Lung (tissue), 12 donors: ENCODE measurements around the gene KDM4E. TPM values are rescaled to one million over a fixed set of nuclear protein-coding genes. Genes with fewer than 3 reads are reported as not detected.

ENCODE experiments used
- ATAC-seq: fragments of 200-7000 bp; cut with Tn5 transposase; one replicate; pipeline ENCODE4 v1.9.1; 2020; ENCODE audit warnings: moderate number of reproducible peaks; ENCODE audit not compliant: insufficient read depth, low FRiP score
- DNase-seq, 3 donors: peaks; one replicate each; pipeline ENCODE4 v3.0.0-alpha.2; 2013 to 2017
- H3K27ac ChIP-seq, 2 donors: one replicate each; pipeline ENCODE4 v1.5.1; 2013; ENCODE audit warnings: mild to moderate bottlenecking in 2 of 2, moderate library complexity in 2 of 2, control low read depth in 1 of 2, inconsistent platforms in 1 of 2, low read depth in 1 of 2, low read length in 1 of 2
- H3K27me3 ChIP-seq, 3 donors: one replicate each; pipeline ENCODE4 v1.5.1; 2013; ENCODE audit warnings: low read length in 2 of 3; ENCODE audit not compliant: control insufficient read depth in 3 of 3, insufficient read depth in 3 of 3
- H3K36me3 ChIP-seq, 4 donors: one replicate each; pipeline ENCODE4 v1.5.1; 2013; ENCODE audit warnings: low read length in 4 of 4, mild to moderate bottlenecking in 1 of 4, moderate library complexity in 1 of 4; ENCODE audit not compliant: control insufficient read depth in 4 of 4, insufficient read depth in 4 of 4
- H3K4me1 ChIP-seq, 5 donors: one replicate each; pipeline ENCODE4 v1.5.1; 2013; ENCODE audit warnings: low read length in 5 of 5, mild to moderate bottlenecking in 2 of 5, moderate library complexity in 1 of 5; ENCODE audit not compliant: control insufficient read depth in 5 of 5, insufficient read depth in 5 of 5
- H3K4me3 ChIP-seq: one replicate; pipeline ENCODE4 v1.5.1; 2013; ENCODE audit warnings: mild to moderate bottlenecking, control low read depth, moderate library complexity
- H3K9ac ChIP-seq, 2 donors: one replicate each; pipeline ENCODE4 v1.5.1; 2013; ENCODE audit warnings: low read length in 2 of 2, control low read depth in 1 of 2; ENCODE audit not compliant: insufficient read depth in 1 of 2
- H3K9me3 ChIP-seq, 4 donors: one replicate each; pipeline ENCODE4 v1.5.1; 2013; ENCODE audit warnings: low read length in 3 of 4, mild to moderate bottlenecking in 1 of 4, moderate library complexity in 1 of 4; ENCODE audit not compliant: control insufficient read depth in 4 of 4, insufficient read depth in 3 of 4
- WGBS, 2 donors: extraction: QIAGEN DNeasy Blood & Tissue Kit; methylation state at CpG; one replicate each; pipeline ENCODE4 v1.1.7; 2013; 5-methylcytosine and 5-hydroxymethylcytosine counted together
- polyA plus RNA-seq, 2 donors: library from polyadenylated mRNA; stranded (reverse); fragments of 200-250 nt; gene quantifications; one replicate each; pipeline ENCODE4 v1.2.1, GENCODE V29; 2013
- total RNA-seq, 2 donors: library from RNA; depleted of rRNA in 1 of 2; stranded (reverse); fragments of >200 nt in 1 of 2; gene quantifications; one replicate each; pipeline ENCODE4 v1.2.1, GENCODE V29; 2014 to 2021
- TF ChIP-seq, protein P1 (sequence below): IDR thresholded peaks from 2 replicates; pipeline ENCODE4 v1.5.1; 2012; ENCODE audit warnings: mild to moderate bottlenecking; ENCODE audit errors: control extremely low read depth, extremely low read depth
- donor health status: control.
- donor health status: control.
- donor health status: Bipolar disorder and iron deficiency.
- donor health status: healthy.
- donor health status: DM: yes; HTN: yes; CAD: no.

The KDM4E gene
- total and polyA plus RNA-seq, 4 donors = not detected

GRCh38 chr11:95067039-95067840 lies 42.2 kb downstream of the KDM4E start:
- Histone ChIP-seq H3K27me3 (no peaks in the 10 kb centered on the region), H3K4me3 (peak overlapping the region; percentile 92), H3K9ac (peak overlapping the region; percentile 67 to 96), H3K36me3 (no peaks in the 10 kb centered on the region), H3K4me1 (peaks cover 0 to 22% (median 0%) of the 10 kb centered on the region in 5 donors), H3K27ac (peak overlapping the region; percentile 96 to 100), H3K9me3 (no peaks in the 10 kb centered on the region)
- WGBS, 2 donors = 0% methylated on average over 79 to 98 of the region's 98 CpGs
- TF ChIP-seq, protein P1, sequence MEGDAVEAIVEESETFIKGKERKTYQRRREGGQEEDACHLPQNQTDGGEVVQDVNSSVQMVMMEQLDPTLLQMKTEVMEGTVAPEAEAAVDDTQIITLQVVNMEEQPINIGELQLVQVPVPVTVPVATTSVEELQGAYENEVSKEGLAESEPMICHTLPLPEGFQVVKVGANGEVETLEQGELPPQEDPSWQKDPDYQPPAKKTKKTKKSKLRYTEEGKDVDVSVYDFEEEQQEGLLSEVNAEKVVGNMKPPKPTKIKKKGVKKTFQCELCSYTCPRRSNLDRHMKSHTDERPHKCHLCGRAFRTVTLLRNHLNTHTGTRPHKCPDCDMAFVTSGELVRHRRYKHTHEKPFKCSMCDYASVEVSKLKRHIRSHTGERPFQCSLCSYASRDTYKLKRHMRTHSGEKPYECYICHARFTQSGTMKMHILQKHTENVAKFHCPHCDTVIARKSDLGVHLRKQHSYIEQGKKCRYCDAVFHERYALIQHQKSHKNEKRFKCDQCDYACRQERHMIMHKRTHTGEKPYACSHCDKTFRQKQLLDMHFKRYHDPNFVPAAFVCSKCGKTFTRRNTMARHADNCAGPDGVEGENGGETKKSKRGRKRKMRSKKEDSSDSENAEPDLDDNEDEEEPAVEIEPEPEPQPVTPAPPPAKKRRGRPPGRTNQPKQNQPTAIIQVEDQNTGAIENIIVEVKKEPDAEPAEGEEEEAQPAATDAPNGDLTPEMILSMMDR = peak; percentile 45
- ATAC-seq (peak; percentile 79), DNase-seq (peak; percentile 85 to 89 (median 88))

DNA sequence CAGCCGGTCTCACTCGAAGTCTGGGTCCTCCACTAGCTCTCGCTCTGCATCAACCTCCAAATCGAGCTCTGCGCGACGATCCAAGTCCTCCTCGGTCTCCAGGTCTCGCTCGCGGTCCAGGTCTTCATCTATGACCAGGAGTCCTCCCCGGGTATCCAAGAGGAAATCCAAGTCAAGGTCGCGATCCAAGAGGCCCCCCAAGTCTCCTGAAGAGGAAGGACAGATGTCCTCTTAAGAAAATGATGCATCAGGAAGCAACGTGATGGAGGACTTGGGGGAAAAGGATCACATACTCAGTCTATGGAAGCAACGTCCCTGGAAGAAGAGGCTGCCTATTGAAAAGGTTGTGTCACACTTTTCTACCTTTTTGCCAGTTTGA lies 42.8 kb downstream of the KDM4E start:
- Histone ChIP-seq H3K27ac (peak overlapping the region; percentile 96 to 100), H3K36me3 (no peaks in the 10 kb centered on the region), H3K9ac (peak overlapping the region; percentile 66 to 96), H3K4me3 (peak overlapping the region; percentile 92), H3K4me1 (peaks cover 0 to 19% (median 0%) of the 10 kb centered on the region in 5 donors), H3K27me3 (no peaks in the 10 kb centered on the region), H3K9me3 (no peaks in the 10 kb centered on the region)
- DNase-seq (no peak), ATAC-seq (no peak)
- TF ChIP-seq, protein P1 = no peak
- 1% methylated on average over 16 of the region's 16 CpGs for WGBS, 2 donors

DNA sequence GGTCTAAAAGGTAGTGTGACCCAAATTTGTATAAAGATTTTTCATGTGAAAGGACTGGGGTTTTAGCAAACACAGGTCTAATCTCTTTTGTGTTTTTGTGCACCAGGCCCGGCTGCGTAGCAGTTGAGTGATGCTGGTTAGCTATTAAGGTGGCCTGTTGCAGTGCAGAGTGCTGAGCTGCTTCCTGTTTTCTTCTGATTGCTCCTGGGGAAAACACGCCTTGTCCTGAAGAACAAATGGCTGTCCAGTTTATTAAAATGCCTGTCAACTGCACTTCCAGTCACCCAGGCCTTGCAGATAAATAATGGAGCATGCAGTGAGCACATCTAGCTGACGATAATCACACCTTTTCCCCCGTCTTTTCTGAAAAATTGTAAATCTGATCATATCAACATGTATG lies 43.5 kb downstream of the KDM4E start:
- Histone ChIP-seq H3K9me3 (no peaks in the 10 kb centered on the region), H3K9ac (peak overlapping the region in 1 of 2 donors; percentile 96), H3K4me1 (peaks cover 0 to 19% (median 0%) of the 10 kb centered on the region in 5 donors), H3K36me3 (no peaks in the 10 kb centered on the region), H3K27me3 (no peaks in the 10 kb centered on the region), H3K4me3 (peak overlapping the region; percentile 92), H3K27ac (peak overlapping the region; percentile 96 to 100)
- 2 to 5% methylated on average over 5 of the region's 5 CpGs for WGBS, 2 donors
- TF ChIP-seq, protein P1 = no peak
- DNase-seq = peak; percentile 67 to 89 (median 79)
- peak; percentile 82 for ATAC-seq
